Kidney tubule cell (primary cell): ENCODE measurements around the gene DESI1.
"Not testable (repeated sequence)": the region's sequence is repeated elsewhere in the genome, so short reads cannot be mapped to it uniquely, and the experiment has no call there.

Experiments used
- DNase-seq: peaks from one replicate; pipeline ENCODE4 v3.0.0-alpha.2; 2018; ENCODE audit warnings: low spot score

DESI1 gene

DNA sequence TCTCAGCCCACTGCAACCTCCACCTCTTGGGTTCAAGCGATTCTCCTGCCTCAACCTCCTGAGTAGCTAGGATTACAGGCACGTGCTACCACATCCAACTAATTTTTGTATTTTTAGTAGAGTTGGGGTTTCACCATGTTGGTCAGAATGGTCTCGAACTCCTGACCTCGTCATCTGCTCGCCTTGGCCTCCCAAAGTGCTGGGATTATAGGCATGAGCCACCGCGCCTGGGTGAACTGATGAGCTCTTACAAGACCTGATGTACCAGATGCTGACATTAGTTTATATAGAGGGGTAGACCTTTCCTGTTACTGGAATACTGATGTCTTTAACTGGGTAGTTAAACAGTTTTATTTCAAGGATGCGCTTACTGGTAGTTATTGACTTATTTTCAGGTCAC, 13.8 kb upstream of the DESI1 start:
- not testable (repeated sequence) for DNase-seq

DNA sequence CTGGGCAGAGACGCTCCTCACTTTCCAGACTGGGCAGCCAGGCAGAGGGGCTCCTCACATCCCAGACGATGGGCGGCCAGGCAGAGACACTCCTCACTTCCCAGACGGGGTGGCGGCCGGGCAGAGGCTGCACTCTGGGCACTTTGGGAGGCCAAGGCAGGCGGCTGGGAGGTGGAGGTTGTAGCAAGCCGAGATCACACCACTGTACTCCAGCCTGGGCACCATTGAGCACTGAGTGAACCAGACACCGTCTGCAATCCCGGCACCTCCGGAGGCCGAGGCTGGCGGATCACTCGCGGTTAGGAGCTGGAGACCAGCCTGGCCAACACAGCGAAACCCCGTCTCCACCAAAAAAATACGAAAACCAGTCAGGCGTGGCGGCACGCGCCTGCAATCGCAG, 10.8 kb upstream of the DESI1 start:
- not testable (repeated sequence) for DNase-seq

DNA sequence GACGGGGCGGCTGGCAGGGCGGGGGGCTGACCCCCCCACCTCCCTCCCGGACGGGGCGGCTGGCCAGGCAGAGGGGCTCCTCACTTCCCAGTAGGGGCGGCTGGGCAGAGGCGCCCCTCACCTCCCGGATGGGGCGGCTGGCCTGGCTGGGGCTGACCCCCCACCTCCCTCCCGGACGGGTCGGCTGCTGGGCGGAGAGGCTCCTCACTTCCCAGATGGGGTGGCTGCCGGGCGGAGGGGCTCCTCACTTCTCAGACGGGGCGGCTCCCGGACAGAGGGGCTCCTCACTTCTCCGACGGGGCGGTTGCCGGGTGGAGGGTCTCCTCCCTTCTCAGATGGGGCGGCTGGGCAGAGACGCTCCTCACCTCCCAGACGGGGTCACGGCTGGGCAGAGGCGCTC, 10.3 kb upstream of the DESI1 start:
- DNase-seq = not testable (repeated sequence)

DNA sequence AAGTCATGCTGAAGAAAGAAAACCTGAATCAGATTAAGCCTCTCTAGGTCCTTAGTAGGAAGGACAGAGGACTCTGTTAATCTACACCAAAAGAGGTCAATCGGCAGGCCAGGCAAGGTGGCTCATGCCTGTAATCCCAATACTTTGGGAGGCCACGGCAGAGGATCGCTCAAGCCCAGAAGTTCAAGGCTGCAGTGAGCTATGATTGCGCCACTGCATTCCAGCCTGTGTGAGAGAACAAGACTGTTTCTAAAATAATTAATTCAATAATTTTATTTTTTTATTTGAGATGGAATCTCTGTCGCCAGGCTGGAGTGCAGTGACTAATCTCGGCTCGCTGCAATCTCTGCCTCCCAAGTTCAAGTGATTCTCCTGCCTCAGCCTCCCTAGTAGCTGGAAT, 4.7 kb upstream of the DESI1 start:
- no peak for DNase-seq

GRCh38 chr22:41621911-41622179, 1.0 kb upstream of the DESI1 start:
- DNase-seq = no peak

GRCh38 chr22:41621099-41621910, 462 bp upstream of the DESI1 start, which contains the start of gene XRCC6:
TSS of gene XRCC6 (plus strand) at chr22:41621295. CDS start at chr22:41622005, 710 bp downstream.
- DNase-seq = peak; percentile 99

GRCh38 chr22:41619979-41620588, 759 bp downstream of the DESI1 start:
- DNase-seq = peak; percentile 55

GRCh38 chr22:41613456-41613855, 7.4 kb downstream of the DESI1 start:
- DNase-seq = no peak

DNA sequence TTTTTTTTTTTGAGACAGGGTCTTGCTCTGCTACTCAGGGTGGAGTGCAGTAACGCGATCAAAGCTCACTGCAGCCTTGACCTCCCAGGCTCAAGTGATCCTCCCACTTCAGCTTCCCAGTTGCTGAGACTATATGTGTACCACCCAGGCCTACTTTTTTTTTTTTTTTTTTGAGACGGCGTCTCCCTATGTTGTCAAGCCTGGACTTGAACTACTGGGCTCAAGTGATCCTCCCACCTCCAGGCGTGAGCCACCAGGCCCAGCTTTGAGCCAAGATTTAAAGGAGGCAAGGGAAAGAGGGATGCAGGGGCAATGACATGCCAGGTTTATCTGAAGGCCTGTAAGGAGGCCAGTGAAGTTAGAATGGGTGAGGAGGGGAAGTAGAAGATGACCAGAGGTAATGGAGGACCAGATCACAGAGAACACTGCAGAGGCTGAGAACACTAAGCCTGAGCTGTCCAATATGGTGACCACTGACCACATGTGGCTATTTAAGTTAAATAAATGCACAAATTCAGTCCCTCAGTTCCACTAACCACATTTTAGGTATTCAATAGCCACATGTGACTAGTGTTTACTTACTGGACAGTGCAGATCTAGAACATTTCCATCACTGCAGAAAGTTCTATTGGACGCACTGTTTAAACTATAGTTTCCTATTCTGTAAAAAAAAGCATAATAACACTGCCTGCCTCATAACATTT, 8.1 kb downstream of the DESI1 start:
- DNase-seq = no peak

DNA sequence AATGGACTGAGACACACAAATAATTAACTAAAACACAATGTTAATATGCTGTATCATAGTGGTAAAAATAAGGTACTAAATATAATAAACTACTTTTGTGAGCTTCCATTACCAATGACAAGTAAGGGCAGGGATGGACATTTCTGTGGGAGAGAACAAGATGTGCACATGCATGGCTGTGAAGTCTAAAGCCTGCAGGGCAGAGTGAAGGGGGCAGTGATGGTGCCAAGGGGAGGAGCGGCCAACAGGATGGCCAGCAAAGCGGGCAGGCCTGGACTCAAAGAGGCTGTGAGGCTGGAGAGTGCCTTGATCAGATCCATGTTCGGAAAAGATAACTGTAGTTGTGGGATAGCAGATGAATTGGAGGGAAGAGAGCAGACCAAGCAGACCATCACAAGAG, 12.5 kb downstream of the DESI1 start:
- DNase-seq = no peak

GRCh38 chr22:41603873-41604332, 16.9 kb downstream of the DESI1 start:
- no peak for DNase-seq

DNA sequence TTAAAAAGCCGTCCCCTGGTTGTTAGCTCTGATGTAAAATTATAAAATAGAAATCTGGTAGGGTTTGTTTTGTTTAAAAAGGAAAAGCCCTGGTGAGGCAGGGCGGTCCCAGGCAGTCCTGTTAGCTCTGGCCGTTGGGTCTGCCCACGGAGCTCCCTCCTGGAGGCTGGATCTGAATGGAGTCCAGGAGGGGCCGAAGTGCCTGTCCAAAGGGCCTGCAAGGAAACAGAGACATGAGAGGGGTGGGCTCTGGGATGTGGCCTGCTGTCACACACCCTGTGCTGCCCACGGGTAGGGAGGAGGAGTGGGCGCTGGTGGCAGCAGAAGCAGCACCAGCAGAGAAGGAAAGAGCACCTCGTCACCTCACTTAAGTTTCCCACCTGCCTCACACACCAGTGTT, 19.9 kb downstream of the DESI1 start:
- DNase-seq = no peak

GRCh38 chr22:41598891-41599635, 21.8 kb downstream of the DESI1 start:
- no peak for DNase-seq

- peak; percentile 66 for DNase-seq
Measured at GRCh38 chr22:41598081-41598480, 22.8 kb downstream of the DESI1 start.

GRCh38 chr22:41597635-41597953, 23.2 kb downstream of the DESI1 start:
- DNase-seq = no peak

- DNase-seq = peak; percentile 53
Measured at GRCh38 chr22:41596776-41597634, 23.8 kb downstream of the DESI1 start.

- no peak for DNase-seq
Measured at GRCh38 chr22:41595703-41596102, 25.1 kb downstream of the DESI1 start.

DNA sequence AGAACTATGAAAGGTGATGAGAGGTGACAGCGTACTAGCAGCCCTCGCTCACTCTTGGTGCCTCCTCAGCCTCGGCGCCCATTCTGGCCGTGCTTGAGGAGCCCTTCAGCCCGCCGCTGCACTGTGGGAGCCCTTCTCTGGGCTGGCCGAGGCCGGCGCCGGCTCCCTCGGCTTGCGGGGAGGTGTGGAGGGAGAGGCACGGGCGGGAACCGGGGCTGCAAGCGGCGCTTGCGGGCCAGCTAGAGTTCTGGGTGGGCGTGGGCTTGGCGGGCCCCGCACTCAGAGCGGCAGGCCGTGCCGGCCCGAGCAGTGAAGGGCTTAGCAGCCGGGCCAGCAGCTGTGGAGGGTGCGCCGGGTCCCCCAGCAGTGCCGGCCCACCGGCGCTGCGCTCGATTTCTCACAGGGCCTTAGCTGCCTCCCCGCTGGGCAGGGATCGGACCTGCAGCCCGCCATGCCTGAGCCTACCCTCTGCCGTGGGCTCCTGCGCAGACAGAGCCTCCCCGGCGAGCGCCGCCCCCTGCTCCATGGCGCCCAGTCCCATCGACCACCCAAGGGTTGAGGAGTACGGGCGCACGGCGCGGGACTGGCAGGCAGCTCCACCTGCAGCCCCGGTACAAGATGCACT, 27.4 kb downstream of the DESI1 start:
- not testable (repeated sequence) for DNase-seq

DNA sequence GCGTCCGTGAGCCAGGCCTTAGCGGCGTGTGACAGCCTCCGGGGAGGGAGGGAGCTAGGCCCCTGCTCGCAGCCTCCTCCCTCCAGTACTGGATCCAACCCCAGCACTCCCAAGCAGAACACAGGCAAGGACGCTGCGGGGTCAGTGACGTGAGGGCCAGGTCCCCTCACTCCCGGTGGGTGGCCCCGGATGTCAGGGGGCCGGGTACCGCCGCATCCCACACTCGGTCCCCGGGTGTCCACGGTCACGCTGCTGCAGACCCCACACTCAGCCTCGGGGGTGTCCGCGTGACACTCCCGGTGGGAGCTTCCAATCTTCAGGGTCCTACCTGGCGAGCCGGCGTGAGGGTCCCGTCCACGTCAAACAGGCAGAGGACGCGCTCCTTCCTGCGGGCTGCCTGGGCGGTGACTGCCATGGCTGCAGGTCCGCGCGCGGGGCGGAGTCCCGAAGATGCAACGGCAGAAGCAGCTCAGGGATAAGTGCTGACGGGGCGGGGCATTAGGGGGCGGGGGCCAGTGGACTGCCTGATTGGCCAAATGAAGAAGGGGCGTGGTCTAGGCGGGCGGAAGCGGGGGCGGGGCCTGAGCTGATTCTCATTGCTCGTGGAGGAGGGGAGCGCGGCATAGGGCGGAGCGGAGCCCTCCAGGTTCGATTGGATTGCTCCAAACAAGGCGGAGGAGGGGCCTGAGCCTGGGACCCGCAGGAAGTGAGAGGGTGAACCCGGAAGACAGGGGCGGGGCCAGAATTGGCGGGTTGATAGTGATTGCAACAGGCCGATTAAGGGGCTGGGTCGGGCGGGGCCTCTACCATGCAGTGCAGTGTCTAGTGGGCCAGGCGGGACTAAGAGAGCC, 31.2 kb downstream of the DESI1 start, which contains the start of gene PMM1:
TSS of gene PMM1 (minus strand) at position 450 of the 851 bp plus-strand sequence. CDS start at position 415, 35 bp downstream.
- DNase-seq = peak; percentile 100

- no peak for DNase-seq
Measured at GRCh38 chr22:41587347-41587723, 33.5 kb downstream of the DESI1 start.
